ENCODE data around the gene TEX53. TPM values are rescaled to one million over a fixed set of nuclear protein-coding genes. Genes with fewer than 3 reads are reported as not detected.

TEX53 gene
- total RNA-seq, 4 donors from 2014 or later: not detected

DNA sequence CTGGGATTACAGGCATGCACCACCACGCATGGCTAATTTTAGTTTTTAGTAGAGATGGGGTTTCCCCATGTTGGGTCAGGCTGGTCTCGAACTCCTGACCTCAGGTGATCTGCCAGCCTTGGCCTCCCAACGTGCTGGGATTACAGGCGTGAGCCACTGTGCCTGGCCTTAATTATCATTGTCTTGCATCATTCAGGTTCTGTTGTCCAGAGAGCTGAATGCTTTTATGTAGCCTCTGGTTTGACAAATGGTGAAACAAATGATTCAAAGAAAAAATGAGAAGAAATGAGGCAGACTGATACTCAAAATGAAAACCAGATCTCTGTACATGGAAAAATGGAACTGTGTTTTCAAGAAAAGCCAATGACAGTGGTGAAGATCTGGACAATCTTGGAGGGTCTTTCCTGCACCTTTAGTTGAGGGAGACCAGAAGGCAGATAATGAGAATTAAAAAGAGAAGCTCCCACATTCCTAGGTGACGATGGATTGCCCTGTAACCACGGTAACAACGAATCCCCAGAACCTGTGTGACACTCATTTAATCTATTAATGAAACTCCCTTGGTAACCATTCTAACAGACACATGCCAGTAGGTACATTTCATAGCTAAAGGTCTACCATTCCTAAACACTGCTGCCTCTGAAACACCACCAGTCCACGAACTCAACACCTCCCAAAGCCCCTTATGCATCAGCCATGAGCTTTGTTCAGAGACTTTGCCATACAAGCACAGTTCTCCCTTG is 22.8 kb upstream of the TEX53 start:
- H3K4me3 ChIP-seq: no peak overlapping the region
- TF ChIP-seq, protein P1, sequence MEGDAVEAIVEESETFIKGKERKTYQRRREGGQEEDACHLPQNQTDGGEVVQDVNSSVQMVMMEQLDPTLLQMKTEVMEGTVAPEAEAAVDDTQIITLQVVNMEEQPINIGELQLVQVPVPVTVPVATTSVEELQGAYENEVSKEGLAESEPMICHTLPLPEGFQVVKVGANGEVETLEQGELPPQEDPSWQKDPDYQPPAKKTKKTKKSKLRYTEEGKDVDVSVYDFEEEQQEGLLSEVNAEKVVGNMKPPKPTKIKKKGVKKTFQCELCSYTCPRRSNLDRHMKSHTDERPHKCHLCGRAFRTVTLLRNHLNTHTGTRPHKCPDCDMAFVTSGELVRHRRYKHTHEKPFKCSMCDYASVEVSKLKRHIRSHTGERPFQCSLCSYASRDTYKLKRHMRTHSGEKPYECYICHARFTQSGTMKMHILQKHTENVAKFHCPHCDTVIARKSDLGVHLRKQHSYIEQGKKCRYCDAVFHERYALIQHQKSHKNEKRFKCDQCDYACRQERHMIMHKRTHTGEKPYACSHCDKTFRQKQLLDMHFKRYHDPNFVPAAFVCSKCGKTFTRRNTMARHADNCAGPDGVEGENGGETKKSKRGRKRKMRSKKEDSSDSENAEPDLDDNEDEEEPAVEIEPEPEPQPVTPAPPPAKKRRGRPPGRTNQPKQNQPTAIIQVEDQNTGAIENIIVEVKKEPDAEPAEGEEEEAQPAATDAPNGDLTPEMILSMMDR (IDR thresholded peaks at IDR 0.05): no peak
- TF ChIP-seq EP300 (IDR thresholded peaks at IDR 0.05) (no peak), POLR2A (IDR thresholded peaks at IDR 0.05) (no peak)
- H3K27me3 ChIP-seq: no peaks in the 10 kb centered on the region
- no peak for DNase-seq (ENCODE audit: low spot score in 2 of 2)
- H3K27ac ChIP-seq: no peak overlapping the region
- 74 to 83% methylated on average over 8 of the region's 8 CpGs for WGBS, 2 donors
- no peaks in the 10 kb centered on the region for H3K4me1 ChIP-seq
- no peaks in the 10 kb centered on the region for H3K36me3 ChIP-seq
- H3K9me3 ChIP-seq: no peaks in the 10 kb centered on the region

DNA sequence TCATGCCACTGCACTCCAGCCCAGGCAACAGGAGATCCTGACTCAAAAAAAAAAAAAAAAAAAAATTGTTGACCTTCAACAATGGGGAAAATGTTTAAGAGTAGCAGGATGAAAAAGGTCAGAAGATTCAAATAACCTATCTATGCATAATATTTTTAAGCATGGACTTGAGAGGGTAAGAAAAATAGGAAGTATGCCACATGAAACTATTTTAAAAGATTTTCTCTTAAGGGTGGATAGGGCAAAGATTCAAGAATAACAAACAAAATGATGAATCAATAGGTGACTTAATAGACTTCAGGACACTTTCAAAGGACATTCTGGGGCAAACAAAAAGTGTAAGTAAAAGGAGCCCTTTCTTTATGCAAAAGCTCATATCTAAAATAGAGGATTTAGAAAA is 21.2 kb upstream of the TEX53 start:
- H3K4me3 ChIP-seq: no peak overlapping the region
- H3K9me3 ChIP-seq: no peaks in the 10 kb centered on the region
- no peak for TF ChIP-seq EP300 (IDR thresholded peaks at IDR 0.05)
- TF ChIP-seq, protein P1 (IDR thresholded peaks at IDR 0.05): no peak
- no peak for TF ChIP-seq POLR2A (IDR thresholded peaks at IDR 0.05)
- no peaks in the 10 kb centered on the region for H3K4me1 ChIP-seq
- no peak overlapping the region for H3K27ac ChIP-seq
- no peak for DNase-seq (ENCODE audit: low spot score in 2 of 2)
- no peaks in the 10 kb centered on the region for H3K27me3 ChIP-seq
- H3K36me3 ChIP-seq: no peaks in the 10 kb centered on the region

DNA sequence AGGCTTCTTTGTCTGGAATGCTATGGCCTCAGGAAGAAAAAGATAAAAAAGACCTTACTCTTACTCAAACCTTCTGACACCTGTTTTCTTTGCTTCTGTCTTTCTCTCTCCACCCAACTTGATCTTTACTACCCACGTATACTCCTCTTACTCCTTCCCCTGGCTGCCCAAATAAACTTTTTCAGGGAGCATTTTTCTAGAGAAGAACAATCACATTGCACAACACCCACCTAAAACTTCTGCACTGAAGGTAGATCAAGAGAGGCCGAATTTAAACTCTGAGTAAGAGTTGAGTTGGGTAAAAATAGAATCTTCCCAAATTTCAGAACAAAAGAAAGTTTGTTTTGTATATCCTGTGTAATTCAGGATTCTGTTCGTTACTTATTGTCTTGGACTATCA is 20.5 kb upstream of the TEX53 start:
- DNase-seq (ENCODE audit: low spot score in 2 of 2): no peak
- TF ChIP-seq, protein P1 (IDR thresholded peaks at IDR 0.05): no peak
- TF ChIP-seq EP300 (IDR thresholded peaks at IDR 0.05) (no peak), POLR2A (IDR thresholded peaks at IDR 0.05) (no peak)
- Histone ChIP-seq H3K36me3 (no peaks in the 10 kb centered on the region), H3K9me3 (no peaks in the 10 kb centered on the region), H3K27ac (no peak overlapping the region), H3K4me3 (no peak overlapping the region), H3K27me3 (no peaks in the 10 kb centered on the region), H3K4me1 (no peaks in the 10 kb centered on the region)
- WGBS, 2 donors: 75 to 82% methylated on average over 3 of the region's 3 CpGs

DNA sequence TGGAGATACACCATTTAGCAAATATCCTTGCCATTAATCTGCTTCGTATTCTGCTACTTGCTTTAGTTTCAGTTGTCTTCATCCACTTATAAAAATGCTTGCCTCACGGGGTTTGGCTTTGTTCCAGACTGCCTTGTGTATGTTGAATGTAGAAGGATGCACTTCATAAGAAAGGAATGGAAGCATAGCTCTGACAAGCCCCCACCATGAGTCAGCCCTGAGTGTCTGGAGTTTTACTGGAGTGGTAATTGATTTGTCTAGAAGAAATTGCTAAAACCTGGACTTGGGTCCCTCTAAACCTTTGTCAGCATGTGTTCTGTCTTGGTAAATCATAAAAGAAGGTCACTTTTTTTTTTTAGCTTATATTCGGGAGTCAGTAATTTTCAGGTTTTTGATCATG is 19.8 kb upstream of the TEX53 start:
- Histone ChIP-seq H3K27me3 (no peaks in the 10 kb centered on the region), H3K36me3 (no peaks in the 10 kb centered on the region), H3K4me1 (no peaks in the 10 kb centered on the region), H3K9me3 (no peaks in the 10 kb centered on the region), H3K4me3 (no peak overlapping the region), H3K27ac (no peak overlapping the region)
- DNase-seq (ENCODE audit: low spot score in 2 of 2): no peak
- TF ChIP-seq POLR2A (IDR thresholded peaks at IDR 0.05): no peak
- no peak for TF ChIP-seq EP300 (IDR thresholded peaks at IDR 0.05)
- TF ChIP-seq, protein P1 (IDR thresholded peaks at IDR 0.05): no peak
- WGBS, 2 donors: 37 to 42% methylated on average over 3 of the region's 3 CpGs

DNA sequence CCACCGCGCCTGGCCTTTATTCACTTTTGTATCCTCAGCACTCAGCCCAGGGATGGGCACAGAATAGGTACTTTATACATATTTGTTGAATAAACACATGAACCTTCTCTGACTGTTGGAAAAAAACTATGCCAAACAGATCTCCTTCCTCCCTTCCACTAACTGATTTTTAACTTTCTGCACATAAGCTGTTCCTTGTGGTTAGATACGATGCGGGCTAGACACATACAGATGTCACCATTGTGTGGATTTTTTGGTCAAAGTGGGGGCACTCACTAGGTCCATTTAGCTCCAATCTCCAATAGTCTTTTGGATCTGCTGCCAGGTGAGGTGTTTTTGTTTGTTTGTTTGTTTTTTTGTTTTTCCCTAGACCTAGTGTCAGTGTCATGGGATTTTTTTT is 19.3 kb upstream of the TEX53 start:
- TF ChIP-seq, protein P1 (IDR thresholded peaks at IDR 0.05): no peak
- TF ChIP-seq EP300 (IDR thresholded peaks at IDR 0.05): no peak
- no peak for TF ChIP-seq POLR2A (IDR thresholded peaks at IDR 0.05)
- H3K27me3 ChIP-seq: no peaks in the 10 kb centered on the region
- H3K36me3 ChIP-seq: no peaks in the 10 kb centered on the region
- H3K27ac ChIP-seq: no peak overlapping the region
- H3K9me3 ChIP-seq: no peaks in the 10 kb centered on the region
- H3K4me3 ChIP-seq: no peak overlapping the region
- no peaks in the 10 kb centered on the region for H3K4me1 ChIP-seq
- WGBS, 2 donors: 83 to 86% methylated on average over 4 of the region's 4 CpGs
- DNase-seq (ENCODE audit: low spot score in 2 of 2): no peak
